PC-3 (cell line): Measurements from ENCODE around the gene RAB3GAP2. TPM values are rescaled to one million over a fixed set of nuclear protein-coding genes. Genes with fewer than 3 reads are reported as not detected.

Source experiments
- ATAC-seq: fragments of 200-7000 bp; cut with Tn5 transposase; 2 replicates; pipeline ENCODE4 v1.9.1; 2020; ENCODE audit warnings: mild to moderate bottlenecking, moderate library complexity
- BruUV-seq: library from RNA; stranded (reverse); fragments of 400-500 nt; replicated peaks from 2 replicates; lab custom pipeline; 2021; lab: Mats Ljungman, UMichigan
- CTCF ChIA-PET: fragments of 300-600 bp; sonication (Branson Sonifier 250); formaldehyde crosslinking; loops from one replicate; lab custom pipeline; 2022; ENCODE audit warnings: antibody characterized with exemption; lab: Charles Lee
- POLR2A ChIA-PET: fragments of 300-600 bp; sonication (Branson Sonifier 250); formaldehyde crosslinking; loops from one replicate; lab custom pipeline; 2022; ENCODE audit warnings: antibody characterized with exemption; ENCODE audit not compliant: unreplicated experiment; lab: Charles Lee
- DNase-seq: peaks from one replicate; pipeline ENCODE4 v3.0.0-alpha.2; 2015
- H2AFZ ChIP-seq: fragments of 300-600 bp; sonication (generic); 2 replicates; pipeline ENCODE4 v1.6.0; 2016; ENCODE audit warnings: antibody characterized with exemption, low read length
- H3F3A ChIP-seq: fragments of 300-600 bp; sonication (generic); one replicate; pipeline ENCODE4 v1.6.0; 2017; ENCODE audit warnings: antibody characterized with exemption, low read length, control low read depth, mild to moderate bottlenecking; ENCODE audit not compliant: unreplicated experiment
- H3K27ac ChIP-seq: fragments of 300-600 bp; sonication (generic); 2 replicates; pipeline ENCODE4 v1.5.1; 2016; ENCODE audit warnings: mild to moderate bottlenecking, low read length
- H3K27me3 ChIP-seq: fragments of 300-600 bp; sonication (generic); 2 replicates; pipeline ENCODE4 v1.6.1; 2016; ENCODE audit warnings: low read length, mixed read lengths
- H3K36me3 ChIP-seq: fragments of 300-600 bp; sonication (generic); 2 replicates; pipeline ENCODE4 v1.6.1; 2016; ENCODE audit warnings: low read depth, mixed run types, low read length, mixed read lengths
- H3K4me1 ChIP-seq: fragments of 300-600 bp; sonication (generic); 2 replicates; pipeline ENCODE4 v1.5.1; 2016; ENCODE audit warnings: low read length; ENCODE audit not compliant: insufficient read depth
- H3K4me2 ChIP-seq: fragments of 300-600 bp; sonication (generic); 2 replicates; pipeline ENCODE4 v1.6.0; 2016; ENCODE audit warnings: low read length
- H3K4me3 ChIP-seq: fragments of 300-600 bp; sonication (generic); 2 replicates; pipeline ENCODE4 v1.5.1; 2016; ENCODE audit warnings: mild to moderate bottlenecking, low read length, mixed read lengths
- H3K79me2 ChIP-seq: fragments of 300-600 bp; sonication (generic); 2 replicates; pipeline ENCODE4 v1.6.1; 2017; ENCODE audit warnings: low read length, mixed read lengths
- H3K9ac ChIP-seq: fragments of 300-600 bp; sonication (generic); 2 replicates; pipeline ENCODE4 v1.6.0; 2016; ENCODE audit warnings: mild to moderate bottlenecking, low read length
- H3K9me2 ChIP-seq: fragments of 300-600 bp; sonication (generic); replicated peaks from 2 replicates; pipeline ENCODE4 v1.6.1; 2016; ENCODE audit warnings: mixed run types, low read length, mixed read lengths
- H3K9me3 ChIP-seq: fragments of 300-600 bp; sonication (generic); 2 replicates; pipeline ENCODE4 v1.6.1; 2016; ENCODE audit warnings: low read length, mixed read lengths
- H4K20me1 ChIP-seq: fragments of 300-600 bp; sonication (generic); 2 replicates; pipeline ENCODE4 v1.6.1; 2016; ENCODE audit warnings: low read length, mixed read lengths
- EZH2 ChIP-seq: fragments of 300-600 bp; sonication (generic); IDR thresholded peaks from one replicate; pipeline ENCODE4 v1.6.1; 2017; ENCODE audit warnings: antibody characterized with exemption, mild to moderate bottlenecking, low read length; ENCODE audit not compliant: unreplicated experiment
- EZH2phosphoT487 ChIP-seq: fragments of 300-600 bp; sonication (generic); IDR thresholded peaks from 2 replicates; pipeline ENCODE4 v1.6.1; 2018; ENCODE audit warnings: mild to moderate bottlenecking, antibody characterized with exemption, low read length, borderline replicate concordance
- intact Hi-C: fragments of 100-400 bp; cut with micrococcal nuclease; formaldehyde crosslinking; loops from 2 replicates; pipeline ENCODE4 v1.9.0; 2023
- total RNA-seq: library from RNA; depleted of rRNA; stranded (reverse); fragments of >200 nt; gene quantifications from 2 replicates; pipeline ENCODE4 v1.2.3, GENCODE V29; 2014
- TF ChIP-seq, protein P1 (sequence below): fragments of 300-600 bp; sonication (generic); conservative IDR thresholded peaks from 2 replicates; pipeline ENCODE4 v1.5.1; 2017; ENCODE audit warnings: antibody characterized with exemption, low read depth, mild to moderate bottlenecking, low read length

Gene RAB3GAP2
- total RNA-seq, 1 experiment from 2014 or later, result 16.7 TPM

DNA sequence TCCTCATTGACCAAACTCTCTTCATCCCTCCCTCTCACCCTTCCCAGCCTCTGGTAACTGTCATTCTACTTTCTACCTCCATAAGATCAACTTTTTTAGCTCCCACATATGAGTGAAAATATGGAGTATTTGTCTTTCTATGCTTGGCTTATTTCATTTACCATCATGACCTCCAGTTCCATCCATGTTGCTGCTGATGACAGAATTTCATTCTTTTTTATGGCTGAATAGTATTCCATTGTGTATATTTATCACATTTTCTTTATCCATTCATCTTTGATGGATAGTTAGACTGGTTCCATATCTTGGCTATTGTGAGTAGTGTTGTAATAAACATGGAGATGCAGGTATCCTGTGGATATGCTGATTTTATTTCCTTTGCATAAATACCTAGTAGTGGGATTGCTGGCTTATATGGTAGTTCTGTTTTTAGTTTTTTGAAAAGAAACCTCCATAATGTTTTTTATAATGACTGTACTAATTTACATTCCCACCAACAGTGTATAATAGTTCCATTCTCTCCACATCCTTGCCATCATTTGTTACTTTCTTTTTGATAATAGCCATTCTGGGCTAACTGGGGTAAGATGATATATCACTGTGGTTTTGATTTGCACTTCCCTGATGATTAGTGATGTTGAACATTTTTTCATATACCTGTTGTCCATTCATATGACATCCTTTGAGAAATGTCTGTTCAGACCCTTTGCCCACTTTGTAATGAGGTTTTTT is 142.6 kb downstream of the RAB3GAP2 start:
- Histone ChIP-seq H4K20me1 (no peaks in the 10 kb centered on the region), H3K9ac (no peak overlapping the region), H3K27ac (no peak overlapping the region), H3K4me1 (no peaks in the 10 kb centered on the region), H3K79me2 (no peaks in the 10 kb centered on the region), H3K36me3 (peaks cover 27% of the 10 kb centered on the region), H3K4me3 (no peak overlapping the region), H3F3A (no peaks in the 10 kb centered on the region), H3K9me3 (no peaks in the 10 kb centered on the region), H3K4me2 (no peak overlapping the region), H3K9me2 (no peaks in the 10 kb centered on the region), H3K27me3 (no peaks in the 10 kb centered on the region), H2AFZ (no peak overlapping the region)
- CTCF ChIA-PET, result no interaction called here
- POLR2A ChIA-PET, result no interaction called here
- intact Hi-C loops, result no loop called here
- TF ChIP-seq, protein P1, sequence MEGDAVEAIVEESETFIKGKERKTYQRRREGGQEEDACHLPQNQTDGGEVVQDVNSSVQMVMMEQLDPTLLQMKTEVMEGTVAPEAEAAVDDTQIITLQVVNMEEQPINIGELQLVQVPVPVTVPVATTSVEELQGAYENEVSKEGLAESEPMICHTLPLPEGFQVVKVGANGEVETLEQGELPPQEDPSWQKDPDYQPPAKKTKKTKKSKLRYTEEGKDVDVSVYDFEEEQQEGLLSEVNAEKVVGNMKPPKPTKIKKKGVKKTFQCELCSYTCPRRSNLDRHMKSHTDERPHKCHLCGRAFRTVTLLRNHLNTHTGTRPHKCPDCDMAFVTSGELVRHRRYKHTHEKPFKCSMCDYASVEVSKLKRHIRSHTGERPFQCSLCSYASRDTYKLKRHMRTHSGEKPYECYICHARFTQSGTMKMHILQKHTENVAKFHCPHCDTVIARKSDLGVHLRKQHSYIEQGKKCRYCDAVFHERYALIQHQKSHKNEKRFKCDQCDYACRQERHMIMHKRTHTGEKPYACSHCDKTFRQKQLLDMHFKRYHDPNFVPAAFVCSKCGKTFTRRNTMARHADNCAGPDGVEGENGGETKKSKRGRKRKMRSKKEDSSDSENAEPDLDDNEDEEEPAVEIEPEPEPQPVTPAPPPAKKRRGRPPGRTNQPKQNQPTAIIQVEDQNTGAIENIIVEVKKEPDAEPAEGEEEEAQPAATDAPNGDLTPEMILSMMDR, result no peak
- TF ChIP-seq EZH2phosphoT487 (no peak), EZH2 (no peak)
- ATAC-seq (no peak), DNase-seq (no peak)
- no TSS peak for BruUV-seq

DNA sequence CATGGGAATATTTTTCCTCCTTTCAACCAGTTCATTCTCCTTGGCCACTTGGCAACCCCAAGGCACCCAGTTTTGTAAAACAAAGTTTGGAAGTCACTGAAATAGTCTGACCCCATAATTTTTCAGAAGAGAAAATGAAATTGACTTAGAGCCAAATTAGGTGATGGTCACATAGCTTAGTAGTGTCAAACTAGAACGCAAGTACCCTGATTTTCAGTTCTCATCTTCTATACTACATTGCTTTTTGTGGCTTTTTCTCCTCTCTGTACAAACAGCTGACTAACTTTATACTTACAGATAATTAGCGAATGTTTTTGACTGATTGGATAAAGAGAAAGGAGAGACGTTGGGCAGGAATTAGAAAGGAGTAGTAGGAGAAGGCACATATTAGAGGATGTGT is 145.2 kb downstream of the RAB3GAP2 start:
- DNase-seq, result no peak

More for the DNA sequence above, 145.2 kb downstream of the RAB3GAP2 start:
- ATAC-seq, result no peak
- H2AFZ ChIP-seq, result no peak overlapping the region
- H3K9ac ChIP-seq, result no peak overlapping the region
- no peak overlapping the region for H3K4me3 ChIP-seq
- H3K79me2 ChIP-seq, result no peaks in the 10 kb centered on the region
- no peak for TF ChIP-seq EZH2phosphoT487
- TF ChIP-seq, protein P1, result no peak
- TF ChIP-seq EZH2, result no peak
- H3K4me1 ChIP-seq, result no peaks in the 10 kb centered on the region
- no peaks in the 10 kb centered on the region for H4K20me1 ChIP-seq
- H3K9me2 ChIP-seq, result no peaks in the 10 kb centered on the region
- ChIA-PET POLR2A (no interaction called here), CTCF (no interaction called here)
- intact Hi-C loops, result no loop called here
- H3K4me2 ChIP-seq, result no peak overlapping the region
- BruUV-seq, result no TSS peak
- H3K36me3 ChIP-seq, result peaks cover 25% of the 10 kb centered on the region
- no peak overlapping the region for H3K27ac ChIP-seq
- H3K9me3 ChIP-seq, result no peaks in the 10 kb centered on the region
- H3F3A ChIP-seq, result no peaks in the 10 kb centered on the region
- H3K27me3 ChIP-seq, result no peaks in the 10 kb centered on the region
